Sigmoid colon (tissue), 7 donors: ENCODE data around the gene DAB2. TPM values are rescaled to one million over a fixed set of nuclear protein-coding genes. Genes with fewer than 3 reads are reported as not detected.

Experiments
- DNase-seq: peaks from one replicate; pipeline ENCODE4 v3.0.0-alpha.2; 2019
- H3K27ac ChIP-seq, 4 donors: fragments of 200-600 bp; sonication (generic); one replicate each; pipeline ENCODE4 v1.5.1; 2016 to 2019; ENCODE audit warnings: mild to moderate bottlenecking in 1 of 4
- H3K27me3 ChIP-seq, 3 donors: fragments of 200-600 bp; sonication (generic); one replicate each; pipeline ENCODE4 v1.5.1; 2019; ENCODE audit warnings: mild to moderate bottlenecking in 1 of 3
- H3K36me3 ChIP-seq, 4 donors: fragments of 200-600 bp; sonication (generic); one replicate each; pipeline ENCODE4 v1.5.1; 2016 to 2019
- H3K4me1 ChIP-seq, 4 donors: fragments of 200-600 bp; sonication (generic); one replicate each; pipeline ENCODE4 v1.5.1; 2017 to 2019
- H3K4me3 ChIP-seq, 4 donors: fragments of 200-600 bp; sonication (generic); one replicate each; pipeline ENCODE4 v1.5.1; 2017 to 2019; ENCODE audit warnings: mild to moderate bottlenecking in 2 of 4, moderate library complexity in 1 of 4
- H3K9me3 ChIP-seq, 4 donors: fragments of 200-600 bp in 3 of 4; sonication (generic) in 3 of 4; one replicate each; pipeline versions ENCODE4 v1.5.1 to v1.6.1; 2013 to 2019
- CTCF ChIP-seq, 4 experiments: fragments of 450-650 bp in 3 of 4; fragments of 200-600 bp in 1 of 4; IDR thresholded peaks; one replicate each; pipeline ENCODE4 v1.5.1; 2016 to 2019; ENCODE audit warnings: antibody characterized with exemption in 4 of 4, mild to moderate bottlenecking in 3 of 4, moderate library complexity in 2 of 4
- EP300 ChIP-seq, 4 donors: sonication (generic); formaldehyde crosslinking; IDR thresholded peaks; one replicate each; pipeline ENCODE4 v1.6.1; 2017; ENCODE audit warnings: antibody characterized with exemption in 4 of 4
- POLR2A ChIP-seq, 2 donors: fragments of 450-650 bp; IDR thresholded peaks; one replicate each; pipeline ENCODE4 v1.6.1; 2016; ENCODE audit warnings: antibody characterized with exemption in 2 of 2, mild to moderate bottlenecking in 2 of 2, moderate library complexity in 2 of 2
- POLR2AphosphoS5 ChIP-seq, 4 donors: sonication (generic); formaldehyde crosslinking; IDR thresholded peaks; one replicate each; pipeline ENCODE4 v1.6.1; 2017; ENCODE audit warnings: antibody characterized with exemption in 4 of 4
- WGBS, 2 donors: extraction: QIAGEN DNeasy Blood & Tissue Kit; methylation state at CpG; one replicate each; pipeline ENCODE4 v1.1.7; 2013; 5-methylcytosine and 5-hydroxymethylcytosine counted together
- intact Hi-C: fragments of 100-400 bp; cut with DNase I; formaldehyde crosslinking; loops from one replicate; pipeline ENCODE4 v1.15.1; 2023
- polyA plus RNA-seq, 3 donors: library from polyadenylated mRNA; stranded (reverse); fragments of 200-250 nt; gene quantifications; one replicate each; pipeline ENCODE4 v1.2.3, GENCODE V29; 2013
- total RNA-seq, 4 donors: library from RNA; depleted of rRNA; stranded (reverse); fragments of >200 nt; gene quantifications; one replicate each; pipeline ENCODE4 v1.1.0, GENCODE V29; 2016
- donor health status: healthy with polysubstance abuse.
- donor health status: Bipolar disorder and iron deficiency.
- donor health status: healthy.

Gene DAB2
- total and polyA plus RNA-seq, 7 donors: 17.9 to 74.1 (median 55.0) TPM

- no peak for DNase-seq
- Histone ChIP-seq H3K36me3 (no peaks in the 10 kb centered on the region), H3K4me3 (no peak overlapping the region), H3K27me3 (no peaks in the 10 kb centered on the region), H3K27ac (no peak overlapping the region), H3K4me1 (no peaks in the 10 kb centered on the region), H3K9me3 (no peaks in the 10 kb centered on the region)
- WGBS, 2 donors: 92 to 94% methylated on average over 1 of the region's 1 CpG
- TF ChIP-seq POLR2A (IDR thresholded peaks at IDR 0.05): no peak
- TF ChIP-seq CTCF (IDR thresholded peaks at IDR 0.05): no peak
- TF ChIP-seq POLR2AphosphoS5 (IDR thresholded peaks at IDR 0.05): no peak
- TF ChIP-seq EP300 (IDR thresholded peaks at IDR 0.05): no peak
- intact Hi-C loops: no loop called here
Observed at GRCh38 chr5:39328731-39329130, 96.0 kb downstream of the DAB2 start.

GRCh38 chr5:39323542-39323941, 101.2 kb downstream of the DAB2 start:
- TF ChIP-seq CTCF (IDR thresholded peaks at IDR 0.05): no peak
- TF ChIP-seq POLR2AphosphoS5 (IDR thresholded peaks at IDR 0.05): no peak
- H3K27ac ChIP-seq: no peak overlapping the region
- 72 to 84% methylated on average over 3 of the region's 3 CpGs for WGBS, 2 donors
- no peaks in the 10 kb centered on the region for H3K36me3 ChIP-seq
- H3K4me3 ChIP-seq: no peak overlapping the region
- H3K27me3 ChIP-seq: no peaks in the 10 kb centered on the region
- DNase-seq: no peak
- H3K4me1 ChIP-seq: no peaks in the 10 kb centered on the region
- H3K9me3 ChIP-seq: peaks cover 0 to 5% (median 0%) of the 10 kb centered on the region in 4 donors
- intact Hi-C loops: no loop called here

Other genes starting within 250 kb of the DAB2 start
- gene FYB1, start 205.4 kb downstream of the DAB2 start, total RNA-seq: 10 to 100 TPM in 3 of 4 donors, 1 to 10 TPM in 1; 8.6 to 15.5 (median 12.4) TPM
- gene FYB1, start 205.4 kb downstream of the DAB2 start, polyA plus RNA-seq: 10 to 100 TPM in 1 of 3 donors, 1 to 10 TPM in 2; 2.8 to 18.2 (median 3.6) TPM
- not detected for gene C9, start 60.5 kb downstream of the DAB2 start, total RNA-seq
- gene C9, start 60.5 kb downstream of the DAB2 start, polyA plus RNA-seq: under 1 TPM in 1 of 3 donors, not detected in 2; 0.06 TPM